Activated CD4-positive, alpha-beta T cell treated with anti-CD3 and anti-CD28 coated beads for 36 hours (primary cell): Measurements from ENCODE around the gene CCIN. TPM values are rescaled to one million over a fixed set of nuclear protein-coding genes. Genes with fewer than 3 reads are reported as not detected.
A peak's percentile ranks its signal among the peaks of the same experiment; 100 is the strongest.

ENCODE experiments used
- ATAC-seq: fragments of 200-7000 bp; cut with Tn5 transposase; one replicate; pipeline ENCODE4 v1.10.0; 2021; ENCODE audit warnings: mild to moderate bottlenecking, moderate library complexity
- CTCF ChIA-PET: fragments of 350-600 bp; sonication (Branson Sonifier 250); formaldehyde crosslinking; loops from one replicate; lab custom pipeline; 2021; ENCODE audit warnings: antibody characterized with exemption; lab: Charles Lee
- POLR2A ChIA-PET: fragments of 350-600 bp; sonication (Branson Sonifier 250); formaldehyde crosslinking; loops from one replicate; lab custom pipeline; 2021; ENCODE audit warnings: antibody characterized with exemption, inconsistent platforms; lab: Charles Lee
- DNase-seq: peaks from one replicate; pipeline ENCODE4 v3.0.0-alpha.2; 2020
- H3K27ac Mint-ChIP-seq: one replicate; pipeline ENCODE4 v1.8.0; 2021; ENCODE audit warnings: mixed read lengths
- H3K27me3 Mint-ChIP-seq: one replicate; pipeline ENCODE4 v1.8.0; 2021; ENCODE audit warnings: mixed read lengths
- H3K36me3 Mint-ChIP-seq: one replicate; pipeline ENCODE4 v1.8.0; 2021; ENCODE audit warnings: low read depth, mixed read lengths
- H3K4me1 Mint-ChIP-seq: one replicate; pipeline ENCODE4 v1.8.0; 2021; ENCODE audit warnings: mixed read lengths
- H3K4me3 Mint-ChIP-seq: one replicate; pipeline ENCODE4 v1.8.0; 2021; ENCODE audit warnings: mild to moderate bottlenecking, moderate library complexity, mixed read lengths
- H3K9me3 Mint-ChIP-seq: one replicate; pipeline ENCODE4 v1.8.0; 2021; ENCODE audit warnings: low read depth, mixed read lengths
- intact Hi-C, 2 experiments: fragments of 100-400 bp; cut with DNase I in 1 of 2; cut with micrococcal nuclease in 1 of 2; formaldehyde crosslinking; loops; one replicate each; pipeline versions ENCODE4 v1.14.2 to v1.15.1; 2022 to 2024; cut with DNase I, micrococcal nuclease
- total RNA-seq, 2 experiments: library from RNA; stranded (reverse); gene quantifications; one replicate each; pipeline ENCODE4 v1.2.3, GENCODE V29; 2021

Gene CCIN
- not detected for total RNA-seq

- no peak within 1 kb of the TSS for H3K4me3 Mint-ChIP-seq
- no peak for DNase-seq
- H3K9me3 Mint-ChIP-seq: no peaks in the 10 kb centered on the region
- ChIA-PET CTCF (interaction anchor here (0.6 to 15.4 kb wide), 5 partner anchors 21 to 104 kb away, joined by 3 to 246 read pairs (median 3); partner anchors contain the start of genes CLTA and GLIPR2), POLR2A (no interaction called here)
- H3K27ac Mint-ChIP-seq: no peak within 1 kb of the TSS
- no peaks in the 10 kb centered on the region for H3K27me3 Mint-ChIP-seq
- intact Hi-C loops: loop anchor here in 1 of 2 experiments (5.0 kb wide), 1 partner anchor 132 kb away; the partner anchor contains the start of gene RECK
- peaks cover 6% of the 10 kb centered on the region for H3K4me1 Mint-ChIP-seq
- ATAC-seq: no peak
- no peaks in the 10 kb centered on the region for H3K36me3 Mint-ChIP-seq
These were observed at the start of gene CCIN for GRCh38 chr9:36169166-36169565. CCIN (plus strand) TSS chr9:36169388; CDS start chr9:36169503, 115 bp downstream.

GRCh38 chr9:36119476-36119875 is 49.7 kb upstream of the CCIN start:
- intact Hi-C loops: no loop called here
- ChIA-PET POLR2A (interaction anchor here (0.5 kb wide), 1 partner anchor 385 kb away, joined by 4 read pairs; no protein-coding TSS in a partner anchor), CTCF (interaction anchor here (12.5 kb wide), 1 partner anchor 17 kb away, joined by 94 read pairs; no protein-coding TSS in a partner anchor)
- DNase-seq (no peak), ATAC-seq (no peak)
- Mint-ChIP-seq H3K27me3 (no peaks in the 10 kb centered on the region), H3K9me3 (no peaks in the 10 kb centered on the region), H3K36me3 (peaks cover 11% of the 10 kb centered on the region), H3K4me1 (no peaks in the 10 kb centered on the region), H3K4me3 (no peak overlapping the region), H3K27ac (no peak overlapping the region)

- intact Hi-C loops: no loop called here
- no peak for DNase-seq
- peaks cover 11% of the 10 kb centered on the region for H3K36me3 Mint-ChIP-seq
- H3K27me3 Mint-ChIP-seq: no peaks in the 10 kb centered on the region
- ChIA-PET POLR2A (interaction anchor here (0.6 kb wide), 1 partner anchor 52 kb away, joined by 3 read pairs; no protein-coding TSS in a partner anchor), CTCF (interaction anchor here (12.5 kb wide), 1 partner anchor 18 kb away, joined by 94 read pairs; no protein-coding TSS in a partner anchor)
- H3K27ac Mint-ChIP-seq: no peak overlapping the region
- H3K4me1 Mint-ChIP-seq: peaks cover 5% of the 10 kb centered on the region
- no peak for ATAC-seq
- no peak overlapping the region for H3K4me3 Mint-ChIP-seq
- no peaks in the 10 kb centered on the region for H3K9me3 Mint-ChIP-seq
These were observed 48.5 kb upstream of the CCIN start for GRCh38 chr9:36120705-36121104.

- H3K27ac Mint-ChIP-seq: no peak overlapping the region
- CTCF ChIA-PET: interaction anchor here (12.5 kb wide), 1 partner anchor 19 kb away, joined by 94 read pairs; no protein-coding TSS in a partner anchor
- intact Hi-C loops: no loop called here
These were observed 47.2 kb upstream of the CCIN start for GRCh38 chr9:36121971-36122370.

GRCh38 chr9:36123515-36123914 is 45.7 kb upstream of the CCIN start:
- peaks cover 11% of the 10 kb centered on the region for H3K36me3 Mint-ChIP-seq
- no peaks in the 10 kb centered on the region for H3K27me3 Mint-ChIP-seq
- CTCF ChIA-PET: interaction anchor here (0.8 to 1.9 kb wide), 5 partner anchors 10 to 45 kb away, joined by 3 to 14 read pairs (median 4); no protein-coding TSS in a partner anchor
- H3K4me1 Mint-ChIP-seq: peaks cover 17% of the 10 kb centered on the region
- H3K4me3 Mint-ChIP-seq: no peak overlapping the region
- POLR2A ChIA-PET: no interaction called here
- intact Hi-C loops: no loop called here
- no peaks in the 10 kb centered on the region for H3K9me3 Mint-ChIP-seq
- H3K27ac Mint-ChIP-seq: no peak overlapping the region
- ATAC-seq (no peak), DNase-seq (no peak)

More at GRCh38 chr9:36121971-36122370, 47.2 kb upstream of the CCIN start:
- H3K27me3 Mint-ChIP-seq: no peaks in the 10 kb centered on the region
- POLR2A ChIA-PET: no interaction called here
- peaks cover 7% of the 10 kb centered on the region for H3K4me1 Mint-ChIP-seq
- DNase-seq: no peak
- ATAC-seq: no peak
- peaks cover 11% of the 10 kb centered on the region for H3K36me3 Mint-ChIP-seq
- no peak overlapping the region for H3K4me3 Mint-ChIP-seq
- H3K9me3 Mint-ChIP-seq: no peaks in the 10 kb centered on the region

GRCh38 chr9:36125062-36125855 is 43.9 kb upstream of the CCIN start:
- Mint-ChIP-seq H3K27ac (no peak overlapping the region), H3K27me3 (no peaks in the 10 kb centered on the region), H3K4me1 (peaks cover 17% of the 10 kb centered on the region), H3K36me3 (peaks cover 8% of the 10 kb centered on the region), H3K4me3 (no peak overlapping the region), H3K9me3 (no peaks in the 10 kb centered on the region)
- intact Hi-C loops: no loop called here
- ATAC-seq (peak; percentile 57), DNase-seq (no peak)
- ChIA-PET POLR2A (interaction anchor here (0.6 kb wide), 1 partner anchor 405 kb away, joined by 3 read pairs; no protein-coding TSS in a partner anchor), CTCF (interaction anchor here (0.6 to 1.2 kb wide), 6 partner anchors 10 to 736 kb away, joined by 3 to 5 read pairs (median 3); no protein-coding TSS in a partner anchor)

- H3K4me3 Mint-ChIP-seq: no peak overlapping the region
- H3K36me3 Mint-ChIP-seq: peaks cover 8% of the 10 kb centered on the region
- no peaks in the 10 kb centered on the region for H3K9me3 Mint-ChIP-seq
- no peaks in the 10 kb centered on the region for H3K27me3 Mint-ChIP-seq
- H3K4me1 Mint-ChIP-seq: peaks cover 17% of the 10 kb centered on the region
- CTCF ChIA-PET: interaction anchor here (0.8 to 1.0 kb wide), 4 partner anchors 11 to 58 kb away, joined by 3 read pairs; no protein-coding TSS in a partner anchor
- DNase-seq: no peak
- POLR2A ChIA-PET: no interaction called here
- no peak for ATAC-seq
- H3K27ac Mint-ChIP-seq: no peak overlapping the region
- intact Hi-C loops: no loop called here
These were observed 43.0 kb upstream of the CCIN start for GRCh38 chr9:36126016-36126730.

- ATAC-seq (no peak), DNase-seq (no peak)
- H3K27me3 Mint-ChIP-seq: no peaks in the 10 kb centered on the region
- no peaks in the 10 kb centered on the region for H3K9me3 Mint-ChIP-seq
- intact Hi-C loops: no loop called here
- H3K4me1 Mint-ChIP-seq: peaks cover 17% of the 10 kb centered on the region
- no peak overlapping the region for H3K4me3 Mint-ChIP-seq
- CTCF ChIA-PET: interaction anchor here (0.6 to 0.7 kb wide), 4 partner anchors 19 to 62 kb away, joined by 3 to 7 read pairs (median 4); no protein-coding TSS in a partner anchor
- H3K27ac Mint-ChIP-seq: no peak overlapping the region
- H3K36me3 Mint-ChIP-seq: peaks cover 5% of the 10 kb centered on the region
- POLR2A ChIA-PET: no interaction called here
These were observed 41.4 kb upstream of the CCIN start for GRCh38 chr9:36127652-36128244.

- Mint-ChIP-seq H3K9me3 (no peaks in the 10 kb centered on the region), H3K4me3 (no peak overlapping the region), H3K36me3 (no peaks in the 10 kb centered on the region), H3K4me1 (peaks cover 17% of the 10 kb centered on the region), H3K27ac (no peak overlapping the region), H3K27me3 (no peaks in the 10 kb centered on the region)
- ATAC-seq (no peak), DNase-seq (no peak)
- intact Hi-C loops: no loop called here
- CTCF ChIA-PET: interaction anchor here (0.6 to 0.7 kb wide), 2 partner anchors 25 to 62 kb away, joined by 4 to 7 read pairs; no protein-coding TSS in a partner anchor
- POLR2A ChIA-PET: no interaction called here
These were observed 40.8 kb upstream of the CCIN start for GRCh38 chr9:36128349-36128748.

GRCh38 chr9:36129139-36129538 is 40.0 kb upstream of the CCIN start:
- no peaks in the 10 kb centered on the region for H3K9me3 Mint-ChIP-seq

More at GRCh38 chr9:36129139-36129538, 40.0 kb upstream of the CCIN start:
- Mint-ChIP-seq H3K36me3 (no peaks in the 10 kb centered on the region), H3K4me1 (peaks cover 17% of the 10 kb centered on the region), H3K27ac (no peak overlapping the region), H3K27me3 (no peaks in the 10 kb centered on the region), H3K4me3 (no peak overlapping the region)
- ChIA-PET POLR2A (no interaction called here), CTCF (interaction anchor here (0.6 to 2.4 kb wide), 4 partner anchors 15 to 26 kb away, joined by 3 to 9 read pairs (median 4); no protein-coding TSS in a partner anchor)
- DNase-seq (no peak), ATAC-seq (no peak)
- intact Hi-C loops: no loop called here
